ENCODE data around the gene KLHL29.

The KLHL29 gene

GRCh38 chr2:23423062-23423872 is 38.3 kb downstream of the KLHL29 start:
- TF ChIP-seq SIN3A (IDR thresholded peaks at IDR 0.05; ENCODE audit: borderline replicate concordance, insufficient read depth, low read length) (no peak), POLR2AphosphoS5 (IDR thresholded peaks at IDR 0.05; ENCODE audit: low read depth, low read length) (no peak), REST (IDR thresholded peaks at IDR 0.05; ENCODE audit: insufficient read depth in 1 of 2, low read depth in 2 of 2, low read length in 2 of 2) (no peak), TAF1 (IDR thresholded peaks at IDR 0.05; ENCODE audit: borderline replicate concordance, insufficient read depth, low read length) (no peak), FOXP2 (optimal IDR thresholded peaks at IDR 0.05; ENCODE audit: borderline replicate concordance, extremely low read depth, extremely low read length, insufficient read depth) (no peak)

GRCh38 chr2:23423873-23424680 is 39.1 kb downstream of the KLHL29 start:
- TF ChIP-seq FOXP2 (optimal IDR thresholded peaks at IDR 0.05; ENCODE audit: borderline replicate concordance, extremely low read depth, extremely low read length, insufficient read depth), result no peak
- TF ChIP-seq SIN3A (IDR thresholded peaks at IDR 0.05; ENCODE audit: borderline replicate concordance, insufficient read depth, low read length), result no peak
- TF ChIP-seq TAF1 (IDR thresholded peaks at IDR 0.05; ENCODE audit: borderline replicate concordance, insufficient read depth, low read length), result no peak
- no peak for TF ChIP-seq POLR2AphosphoS5 (IDR thresholded peaks at IDR 0.05; ENCODE audit: low read depth, low read length)
- TF ChIP-seq REST (IDR thresholded peaks at IDR 0.05; ENCODE audit: insufficient read depth in 1 of 2, low read depth in 2 of 2, low read length in 2 of 2), result no peak

- TF ChIP-seq TAF1 (IDR thresholded peaks at IDR 0.05; ENCODE audit: borderline replicate concordance, insufficient read depth, low read length) (no peak), FOXP2 (optimal IDR thresholded peaks at IDR 0.05; ENCODE audit: borderline replicate concordance, extremely low read depth, extremely low read length, insufficient read depth) (no peak), REST (IDR thresholded peaks at IDR 0.05; ENCODE audit: insufficient read depth in 1 of 2, low read depth in 2 of 2, low read length in 2 of 2) (no peak), SIN3A (IDR thresholded peaks at IDR 0.05; ENCODE audit: borderline replicate concordance, insufficient read depth, low read length) (no peak), POLR2AphosphoS5 (IDR thresholded peaks at IDR 0.05; ENCODE audit: low read depth, low read length) (no peak)
These were observed 40.4 kb downstream of the KLHL29 start for GRCh38 chr2:23425338-23425871.

DNA sequence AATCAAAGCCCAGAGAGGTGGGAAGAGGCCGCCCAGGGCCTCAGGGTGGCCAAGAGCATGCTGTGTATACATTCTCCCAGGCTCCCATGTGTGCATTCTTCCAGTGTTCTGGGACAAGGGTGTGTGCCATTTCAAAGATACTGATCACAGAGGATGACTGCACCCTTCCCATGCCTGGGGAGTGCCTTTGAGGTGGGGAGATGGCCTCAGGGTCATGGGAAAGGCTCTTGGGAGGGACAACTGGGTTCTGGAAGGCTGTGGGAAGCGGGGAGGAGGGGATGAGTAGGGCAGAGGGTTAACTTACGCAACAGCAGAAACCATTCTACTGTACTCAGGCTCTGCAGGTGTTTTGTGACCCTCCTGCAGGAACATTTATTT is 40.9 kb downstream of the KLHL29 start:
- TF ChIP-seq TAF1 (IDR thresholded peaks at IDR 0.05; ENCODE audit: borderline replicate concordance, insufficient read depth, low read length), result no peak
- no peak for TF ChIP-seq SIN3A (IDR thresholded peaks at IDR 0.05; ENCODE audit: borderline replicate concordance, insufficient read depth, low read length)
- TF ChIP-seq REST (IDR thresholded peaks at IDR 0.05; ENCODE audit: insufficient read depth in 1 of 2, low read depth in 2 of 2, low read length in 2 of 2), result no peak
- no peak for TF ChIP-seq POLR2AphosphoS5 (IDR thresholded peaks at IDR 0.05; ENCODE audit: low read depth, low read length)
- no peak for TF ChIP-seq FOXP2 (optimal IDR thresholded peaks at IDR 0.05; ENCODE audit: borderline replicate concordance, extremely low read depth, extremely low read length, insufficient read depth)
